Stimulated activated CD4-positive, alpha-beta T cell treated with anti-CD3 and anti-CD28 coated beads, Interleukin-1b, Interleukin-23, amount 100 ng/mL, for 1 hour (primary cell): ENCODE measurements around the gene ZBTB42.

Source experiments
- DNase-seq, 2 donors: peaks; one replicate each; pipeline ENCODE4 v3.0.0-alpha.2; 2020; ENCODE audit warnings: low read depth in 2 of 2

The ZBTB42 gene

DNA sequence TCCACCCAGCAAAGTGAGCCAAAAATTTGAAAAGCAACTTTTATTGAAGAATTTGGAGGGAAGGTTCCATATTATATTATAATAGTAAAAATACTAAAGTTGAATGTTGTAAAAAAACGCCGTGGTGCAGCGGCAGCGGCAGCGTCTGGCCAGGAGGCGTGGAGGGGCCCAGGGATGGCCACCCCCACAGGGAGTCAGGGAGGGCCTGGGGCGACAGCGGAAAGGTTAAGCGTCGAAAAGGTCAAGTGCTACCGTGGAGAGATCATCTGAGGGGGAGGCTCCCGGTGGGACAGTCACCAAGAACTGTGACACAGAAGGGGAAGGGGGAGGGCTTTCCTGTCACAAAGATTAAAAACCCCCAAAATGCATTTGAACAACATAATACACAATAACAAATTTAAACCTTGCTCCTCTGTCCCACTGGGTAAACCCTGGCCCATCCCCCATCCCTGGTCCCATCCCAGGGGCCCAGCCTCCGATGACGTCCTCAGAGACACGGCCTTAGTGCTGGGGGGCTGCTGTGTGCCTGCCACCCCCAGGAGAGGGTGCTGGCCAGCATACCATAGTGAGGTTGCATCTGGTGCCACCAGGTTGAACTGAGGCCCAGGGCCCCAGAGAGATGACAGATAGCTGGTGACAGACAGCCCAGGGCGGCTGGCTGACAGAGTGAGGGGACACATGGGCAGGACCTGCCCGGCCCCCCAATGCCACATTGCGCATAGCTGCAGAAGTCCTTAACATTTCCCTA is 31.4 kb upstream of the ZBTB42 start:
- no peak for DNase-seq

DNA sequence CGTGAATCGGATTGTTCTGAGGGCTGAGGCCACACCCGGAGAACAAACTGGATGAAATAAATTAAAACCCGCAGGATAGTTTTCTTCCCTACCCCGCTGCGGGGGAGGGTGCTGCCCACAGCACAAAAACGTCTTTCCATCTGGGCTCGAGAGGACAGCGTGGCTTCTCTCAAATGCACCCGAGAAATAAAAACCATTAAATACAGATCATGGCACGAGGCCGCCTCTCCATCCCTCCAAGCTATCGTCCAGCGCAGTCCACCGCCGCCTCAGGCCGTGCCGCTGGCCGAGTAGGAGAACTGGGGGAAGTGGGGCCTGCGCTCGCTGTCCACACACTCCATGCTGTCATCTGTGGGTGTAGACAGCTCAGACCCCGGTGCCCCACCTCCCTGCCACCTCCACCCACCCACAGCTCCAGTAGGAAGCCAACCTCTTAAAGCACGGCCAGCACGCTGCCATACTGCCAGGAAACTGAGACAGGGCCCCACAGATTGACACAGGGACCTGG is 30.8 kb upstream of the ZBTB42 start:
- no peak for DNase-seq

DNA sequence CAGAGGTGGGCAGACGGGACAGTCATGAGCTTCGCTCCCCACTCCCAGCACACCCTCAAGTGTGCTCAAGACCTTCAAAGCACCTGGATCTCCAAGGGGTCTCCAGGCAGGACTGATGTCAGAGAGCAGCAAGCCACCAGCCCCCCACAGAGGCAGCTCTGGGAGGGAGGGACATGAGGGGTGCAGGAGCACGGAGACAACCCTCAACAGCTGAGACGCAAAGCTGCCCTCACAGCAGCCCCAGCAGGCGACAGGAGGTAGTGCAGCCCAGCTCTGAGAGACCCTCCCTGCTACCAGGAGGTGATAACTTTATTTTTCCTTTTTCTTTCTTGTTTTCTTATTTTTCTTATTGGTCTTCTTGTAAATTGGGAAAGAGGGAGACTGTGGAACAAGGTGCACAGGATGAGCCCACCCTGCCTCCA is 30.0 kb upstream of the ZBTB42 start:
- DNase-seq = no peak

DNA sequence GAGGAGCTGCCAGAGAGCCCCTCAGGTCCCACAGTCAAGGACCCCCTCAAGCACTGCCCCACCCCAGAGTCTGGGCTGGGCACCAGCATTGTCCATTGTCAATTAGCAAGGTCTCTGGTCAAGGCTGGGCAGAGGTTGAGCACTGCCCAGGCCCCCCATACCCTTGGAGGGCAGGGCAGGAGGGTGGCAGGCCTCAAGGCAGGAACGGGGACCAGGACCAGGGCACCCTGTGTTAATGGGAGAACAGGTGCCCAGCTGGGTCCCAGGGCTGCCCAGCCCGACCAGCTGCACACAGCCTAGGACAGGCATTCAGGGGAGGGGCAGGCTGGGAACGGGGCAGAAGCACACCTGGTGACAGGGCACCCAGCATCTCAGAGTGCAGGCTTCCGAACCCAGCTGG is 29.5 kb upstream of the ZBTB42 start:
- no peak for DNase-seq

DNA sequence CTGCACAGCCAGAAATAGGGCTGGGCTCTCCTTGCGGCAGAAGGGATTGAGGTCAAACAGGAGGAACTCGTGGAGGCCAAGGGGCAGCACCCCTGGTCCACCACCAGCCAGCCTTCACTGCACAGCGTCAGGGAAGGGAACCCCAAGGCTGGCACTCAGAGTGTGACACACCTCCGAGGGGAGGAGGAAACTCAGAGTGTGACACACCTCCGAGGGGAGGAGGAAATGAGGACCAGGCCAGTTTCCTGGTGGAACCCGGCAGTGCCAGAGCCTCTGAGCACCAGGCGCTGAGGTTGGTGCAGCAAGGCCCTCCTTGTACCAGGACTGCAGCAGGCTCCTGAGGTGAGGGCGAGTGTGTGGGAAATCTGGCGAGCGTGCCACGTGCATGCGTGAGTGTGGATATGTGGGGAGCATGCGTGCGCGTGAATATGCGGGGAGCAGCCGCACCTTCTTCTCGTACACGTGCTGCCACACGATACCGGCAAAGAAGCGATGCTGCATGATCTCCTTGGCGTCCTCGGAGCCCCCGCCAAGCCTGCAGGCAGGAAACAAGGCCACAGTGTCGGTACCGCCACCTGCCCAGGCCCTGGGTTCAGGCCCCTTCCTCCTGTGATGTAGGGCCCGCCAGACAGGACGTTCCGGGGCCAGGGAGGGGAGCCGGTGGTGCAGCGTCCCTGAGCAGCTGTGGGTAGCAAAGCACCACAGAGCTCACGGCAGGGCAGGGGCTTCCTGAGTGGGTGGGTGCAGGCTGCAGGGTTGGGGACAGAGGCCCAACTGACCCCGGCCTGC is 28.8 kb upstream of the ZBTB42 start:
- DNase-seq = no peak

DNA sequence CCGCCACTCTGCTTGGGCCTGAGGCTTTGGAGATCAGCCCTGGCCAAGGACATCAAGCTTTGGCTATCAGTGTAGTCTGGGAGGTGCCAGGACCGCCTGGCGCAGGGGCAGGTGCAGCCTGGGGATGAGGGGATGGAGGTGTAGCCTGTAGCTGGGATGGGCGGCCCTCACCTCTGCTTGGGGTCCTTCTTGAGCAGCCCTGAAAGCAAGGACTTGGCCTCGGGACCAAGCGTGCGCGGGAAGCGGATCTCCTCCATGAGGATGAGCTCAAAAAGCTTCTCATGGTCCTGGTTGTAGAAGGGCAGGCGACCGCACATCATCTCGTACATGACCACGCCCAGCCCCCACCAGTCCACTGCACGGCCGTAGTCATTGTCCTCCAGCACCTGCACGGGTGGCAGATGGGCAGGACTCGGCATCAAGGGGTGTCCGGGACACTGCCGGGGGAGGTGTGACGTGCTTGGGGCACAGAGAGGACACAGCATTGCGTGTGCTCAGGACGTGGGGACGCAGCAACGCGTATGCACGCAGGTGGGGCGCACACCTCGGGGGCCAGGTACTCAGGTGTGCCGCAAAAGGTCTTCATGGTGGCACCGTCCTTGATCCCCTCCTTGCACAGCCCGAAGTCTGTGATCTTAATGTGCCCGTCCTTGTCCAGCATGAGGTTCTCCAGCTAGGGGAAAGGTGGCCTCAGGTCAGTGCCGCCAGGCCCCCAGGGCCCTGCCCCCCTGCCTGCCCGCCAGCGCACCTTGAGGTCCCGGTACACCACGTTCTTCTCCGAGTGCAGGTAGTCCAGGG is 28.0 kb upstream of the ZBTB42 start:
- no peak for DNase-seq

DNA sequence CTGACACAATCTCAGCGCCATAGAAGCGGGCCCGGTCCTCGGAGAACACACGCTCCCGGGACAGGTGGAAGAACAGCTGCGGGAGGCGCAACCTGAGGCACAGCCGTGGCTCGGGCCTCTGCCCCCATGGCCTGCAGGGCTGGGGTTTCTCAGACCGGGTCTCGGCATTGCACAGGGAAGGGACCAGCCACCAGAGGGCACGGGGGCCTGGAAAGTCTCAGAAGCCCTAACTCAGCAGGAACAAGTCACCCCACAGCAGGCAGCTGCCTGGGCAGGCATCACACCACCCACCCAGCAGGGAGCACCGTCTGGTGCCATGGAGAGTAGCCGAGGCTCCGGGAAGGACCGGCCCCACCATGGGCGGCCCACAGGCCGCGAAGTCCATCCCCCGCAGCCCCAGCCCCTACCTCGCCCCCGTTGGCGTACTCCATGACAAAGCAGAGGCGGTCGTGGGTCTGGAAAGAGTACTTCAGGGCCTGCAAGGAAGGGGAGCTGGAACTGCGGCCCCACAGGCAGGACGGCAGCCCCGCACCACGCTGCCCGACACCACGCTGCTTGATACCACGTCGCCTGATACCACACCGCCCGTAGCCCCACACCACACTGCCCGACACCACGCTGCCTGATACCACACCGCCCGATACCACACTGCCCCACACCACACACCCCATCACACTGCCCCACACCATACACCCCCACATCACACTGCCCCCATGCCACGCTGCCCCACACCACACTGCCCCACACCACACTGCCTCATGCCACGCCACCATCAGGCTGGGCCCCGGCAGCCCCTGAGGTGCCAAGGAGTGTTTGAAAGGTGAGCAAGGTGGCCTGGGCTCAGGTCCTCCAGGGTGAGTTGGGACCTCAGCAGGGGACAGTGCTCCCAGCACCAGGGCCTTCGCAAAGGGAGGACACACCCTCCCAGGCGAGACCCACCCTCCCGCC is 27.1 kb upstream of the ZBTB42 start:
- no peak for DNase-seq

DNA sequence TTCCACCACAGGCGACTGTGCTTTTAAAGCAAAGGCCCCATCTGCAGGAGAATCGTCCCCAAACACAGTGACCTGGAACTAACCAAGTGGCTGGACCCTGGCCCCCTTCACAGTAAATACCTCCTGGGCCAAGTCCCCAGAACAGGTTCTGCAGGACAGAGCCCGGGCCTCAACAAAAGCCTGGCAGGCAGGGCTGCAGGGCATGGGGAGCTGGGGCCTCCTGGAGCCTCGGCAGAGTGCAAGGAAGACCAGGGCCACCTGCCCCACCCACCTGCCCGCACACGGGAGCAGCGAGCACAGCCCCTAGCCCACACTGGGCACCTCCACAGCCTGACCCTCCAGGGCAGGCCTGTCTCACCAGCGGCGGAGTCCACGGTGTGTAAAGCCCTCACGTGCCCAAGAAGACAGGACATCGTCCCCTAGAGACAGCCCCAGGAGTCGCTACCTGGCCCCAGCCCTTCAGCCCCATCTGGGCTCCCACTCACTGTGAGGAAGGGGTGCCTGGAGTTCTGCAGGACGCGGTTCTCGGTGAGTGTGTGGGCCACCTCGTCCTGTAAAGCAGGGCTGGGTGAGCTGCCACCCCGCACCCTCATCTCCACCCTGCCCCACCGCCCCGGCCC is 26.3 kb upstream of the ZBTB42 start:
- no peak for DNase-seq

DNA sequence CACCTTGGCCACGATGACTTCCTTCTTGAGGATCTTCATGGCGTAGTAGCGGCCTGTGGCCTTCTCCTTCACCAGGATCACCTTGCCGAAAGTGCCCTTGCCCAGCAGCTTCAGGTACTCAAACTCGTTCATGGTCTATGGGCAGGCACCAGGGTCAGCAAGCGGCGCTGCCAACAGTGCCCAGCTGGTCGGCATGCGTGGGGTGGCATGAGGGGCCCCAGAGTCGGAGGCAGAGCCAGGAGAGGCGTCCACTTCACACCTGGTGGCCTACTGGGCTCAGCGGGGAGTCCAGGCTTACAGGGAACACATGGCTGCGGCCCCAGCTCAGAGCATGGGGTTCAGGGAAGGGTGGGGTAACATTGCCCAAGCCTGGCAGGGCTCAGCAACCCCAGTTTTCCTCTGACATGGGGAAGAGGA is 25.8 kb upstream of the ZBTB42 start:
- DNase-seq = no peak

DNA sequence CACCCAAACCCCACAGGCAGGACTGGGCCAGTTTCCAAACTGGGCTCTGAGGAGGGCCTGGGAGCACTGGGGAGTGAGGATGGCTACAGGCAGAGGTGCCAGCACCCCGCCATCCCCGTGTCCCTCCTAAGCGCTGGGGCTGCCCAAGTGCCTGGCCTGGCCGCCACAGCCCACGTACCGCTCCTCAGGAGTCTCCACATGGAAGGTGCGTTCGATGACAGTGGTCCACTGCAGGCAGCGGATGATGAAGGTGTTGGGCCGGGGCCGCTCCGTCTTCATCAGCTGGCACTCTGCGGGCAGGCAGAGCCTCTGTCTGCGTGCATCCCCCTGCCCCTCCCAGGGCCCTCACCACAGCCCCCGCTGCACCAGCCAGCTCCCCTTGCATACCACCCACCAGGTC is 24.4 kb upstream of the ZBTB42 start:
- DNase-seq = no peak

DNA sequence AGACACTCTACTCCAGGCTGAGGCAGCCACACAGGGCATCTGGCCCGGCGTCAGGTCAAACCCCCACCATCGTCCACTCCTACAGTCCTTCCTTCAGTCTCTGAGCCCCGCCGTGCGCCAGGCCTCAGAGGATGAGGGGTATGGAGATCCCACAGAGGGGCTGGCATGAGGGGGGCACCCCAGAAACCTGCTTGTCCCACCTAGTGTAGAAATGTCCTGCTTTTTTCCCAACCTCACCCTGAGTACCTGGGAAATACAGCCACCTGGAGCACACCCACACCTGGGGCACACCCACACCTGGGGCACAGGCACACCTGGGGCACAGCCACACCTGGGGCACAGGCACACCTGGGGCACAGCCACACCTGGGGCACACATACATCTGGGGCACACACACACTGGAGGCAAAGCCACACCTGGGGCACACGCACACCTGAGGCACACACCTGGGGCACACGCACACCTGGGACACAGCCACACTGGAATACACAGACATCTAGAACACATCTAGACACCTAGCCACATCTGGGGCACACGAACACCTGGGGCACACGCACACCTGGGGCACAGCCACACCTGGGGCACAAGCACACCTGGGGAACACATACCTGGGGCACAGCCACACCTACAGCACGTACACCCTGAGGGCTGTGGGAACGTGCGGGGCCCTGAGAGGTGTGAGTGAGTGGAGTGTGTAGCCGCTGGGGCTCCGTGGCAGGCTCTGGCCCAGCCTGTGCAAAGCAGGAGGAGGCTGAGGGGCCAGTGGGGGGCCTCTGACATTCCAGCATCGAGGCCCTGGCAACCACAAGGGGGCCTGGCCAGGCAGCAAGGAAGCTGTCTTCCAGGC is 23.7 kb upstream of the ZBTB42 start:
- no peak for DNase-seq

DNA sequence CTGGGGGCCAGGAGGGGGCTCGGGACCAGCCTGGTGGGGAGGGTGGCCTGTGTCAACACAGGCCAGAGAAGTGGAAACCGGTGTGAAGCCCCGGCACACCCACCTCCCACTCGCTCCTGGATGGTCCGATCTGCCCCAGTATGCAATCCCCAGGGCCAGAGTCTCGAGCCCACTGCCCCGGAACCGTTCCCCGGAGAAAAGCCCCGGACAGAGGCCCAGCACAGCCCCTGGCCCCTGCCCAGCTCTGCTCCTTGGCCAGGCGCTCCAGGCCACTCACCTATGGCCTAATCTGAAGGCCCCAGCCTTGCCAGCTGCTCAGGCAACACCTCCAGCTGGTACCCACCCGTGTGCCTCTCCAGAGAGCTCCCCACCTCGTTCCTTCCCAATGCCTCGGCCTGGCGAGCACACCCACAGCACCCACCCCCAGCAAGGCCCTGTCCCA is 23.1 kb upstream of the ZBTB42 start:
- DNase-seq = no peak

DNA sequence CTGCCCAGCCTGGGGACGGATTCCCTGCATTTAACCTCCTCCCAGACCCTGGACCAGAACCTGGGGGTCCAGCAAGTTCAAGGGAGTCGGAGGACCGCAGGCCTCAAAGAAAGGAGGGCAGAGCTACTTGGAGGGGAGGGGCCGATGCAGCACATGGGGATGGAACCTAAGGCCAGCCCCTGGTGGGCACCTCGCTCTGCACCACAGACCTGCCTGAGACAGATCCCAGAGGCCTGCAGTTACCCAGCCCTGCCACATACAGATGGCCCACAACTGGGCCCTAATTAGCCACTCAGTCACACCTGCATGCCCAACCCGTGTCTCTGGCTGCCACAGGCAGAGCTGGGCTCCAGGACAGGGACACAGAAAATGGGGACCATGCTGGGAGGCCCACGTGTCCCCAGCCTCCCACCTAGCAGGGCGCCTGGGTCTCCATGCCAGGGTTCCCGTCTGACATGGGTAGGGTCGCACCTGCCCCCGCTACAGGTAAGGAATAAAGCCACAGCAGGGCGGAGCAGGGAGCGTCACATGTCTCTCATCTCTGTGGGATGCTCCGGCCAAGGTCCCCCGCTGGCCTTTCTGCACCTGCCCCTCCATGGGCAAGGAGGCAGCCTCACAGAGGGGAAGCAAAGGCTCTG is 22.1 kb upstream of the ZBTB42 start:
- DNase-seq = no peak

DNA sequence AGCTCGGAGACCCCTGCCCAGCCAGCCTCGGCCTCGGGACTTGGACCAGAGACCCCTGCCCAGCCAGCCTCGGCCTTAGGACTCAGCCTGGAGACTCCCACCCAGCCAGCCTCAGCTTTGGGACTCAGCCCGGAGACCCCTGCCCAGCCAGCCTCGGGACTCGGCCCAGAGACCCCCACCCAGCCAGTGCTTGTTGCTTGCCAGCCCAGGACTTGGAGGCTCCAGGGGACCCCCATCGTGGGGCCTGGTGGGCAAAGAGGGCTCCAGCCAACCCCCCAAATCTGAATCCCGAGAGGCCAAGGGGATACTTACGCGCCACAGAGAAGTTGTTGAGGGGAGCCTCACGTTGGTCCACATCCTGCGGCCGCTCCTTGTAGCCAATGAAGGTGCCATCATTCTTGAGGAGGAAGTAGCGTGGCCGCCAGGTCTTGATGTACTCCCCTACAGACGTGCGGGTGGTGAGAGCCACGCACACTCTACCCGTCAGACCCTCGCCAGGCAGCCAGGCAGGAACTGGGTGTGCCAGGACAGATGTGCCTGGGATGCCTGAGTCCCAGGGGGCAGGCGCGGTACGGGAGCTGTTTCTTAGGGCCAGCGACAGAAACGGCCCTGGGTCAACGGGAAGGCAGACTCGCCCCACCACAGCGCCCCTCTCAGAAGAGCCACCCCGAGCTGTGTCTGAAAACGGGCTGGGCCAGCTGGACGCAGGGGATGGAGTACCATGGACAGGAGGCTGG is 21.0 kb upstream of the ZBTB42 start:
- DNase-seq = no peak

DNA sequence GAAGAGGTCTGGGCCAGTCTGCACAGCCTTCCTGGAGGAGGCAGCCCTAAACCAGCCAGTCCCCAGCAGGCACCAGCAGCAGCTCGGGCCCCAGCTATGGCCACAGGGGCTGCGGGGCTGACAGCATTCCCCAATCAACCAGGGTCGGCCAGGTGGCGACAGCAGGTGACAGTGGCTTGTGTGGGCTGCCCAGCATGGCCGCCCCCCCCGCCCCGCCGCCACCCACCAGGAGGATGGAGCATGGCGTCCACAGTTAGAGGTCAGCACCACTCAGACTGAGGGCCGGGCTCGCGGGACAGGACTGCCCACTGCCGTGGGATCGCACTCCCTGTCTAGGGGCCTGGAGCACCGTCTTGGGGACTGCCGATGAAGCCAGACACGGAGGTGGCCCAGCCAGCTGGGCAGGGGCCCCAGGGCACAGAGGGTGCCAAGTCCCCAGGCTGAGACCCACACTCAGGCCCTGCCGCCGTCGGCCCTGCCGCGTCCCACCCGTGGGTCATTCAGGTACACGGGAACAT is 20.3 kb upstream of the ZBTB42 start:
- DNase-seq = no peak

DNA sequence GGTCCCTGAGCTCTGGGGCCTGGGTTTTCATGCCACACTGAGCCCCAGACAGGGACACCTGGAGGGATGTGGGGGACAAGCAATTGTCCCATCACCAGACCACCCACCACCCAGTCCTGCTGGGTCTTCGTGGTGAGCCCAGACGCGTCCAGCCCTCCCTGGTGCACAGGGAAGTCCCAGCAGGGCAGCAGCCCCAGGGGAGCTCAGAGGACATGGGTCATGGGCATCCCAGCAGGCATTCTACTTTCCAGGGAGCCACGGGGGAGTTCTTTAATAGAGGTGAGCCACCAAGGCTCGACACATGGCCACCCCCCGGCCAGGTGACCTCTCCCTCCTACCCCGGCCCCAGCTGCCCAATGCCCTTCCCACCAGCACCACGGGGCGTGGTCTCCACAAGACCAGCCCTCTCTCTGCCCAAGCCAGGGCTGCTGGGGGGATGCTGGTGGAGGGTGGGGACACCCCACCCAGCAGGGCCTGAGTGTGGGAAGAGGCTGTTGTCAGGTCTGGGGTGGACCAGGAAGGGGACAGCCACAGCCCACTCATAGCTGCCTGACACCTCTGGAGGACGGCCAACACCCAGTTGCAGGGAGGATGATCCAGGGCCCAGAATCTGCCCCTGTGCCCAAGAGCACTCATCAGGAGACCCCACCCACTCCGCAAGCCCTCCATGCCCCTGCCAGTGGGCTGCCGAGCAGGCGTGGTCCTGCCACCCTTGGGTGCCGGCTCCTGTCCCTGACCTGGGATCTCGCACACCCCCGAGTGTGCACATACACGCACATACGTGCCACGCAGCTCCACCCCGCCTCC is 19.4 kb upstream of the ZBTB42 start:
- no peak for DNase-seq

DNA sequence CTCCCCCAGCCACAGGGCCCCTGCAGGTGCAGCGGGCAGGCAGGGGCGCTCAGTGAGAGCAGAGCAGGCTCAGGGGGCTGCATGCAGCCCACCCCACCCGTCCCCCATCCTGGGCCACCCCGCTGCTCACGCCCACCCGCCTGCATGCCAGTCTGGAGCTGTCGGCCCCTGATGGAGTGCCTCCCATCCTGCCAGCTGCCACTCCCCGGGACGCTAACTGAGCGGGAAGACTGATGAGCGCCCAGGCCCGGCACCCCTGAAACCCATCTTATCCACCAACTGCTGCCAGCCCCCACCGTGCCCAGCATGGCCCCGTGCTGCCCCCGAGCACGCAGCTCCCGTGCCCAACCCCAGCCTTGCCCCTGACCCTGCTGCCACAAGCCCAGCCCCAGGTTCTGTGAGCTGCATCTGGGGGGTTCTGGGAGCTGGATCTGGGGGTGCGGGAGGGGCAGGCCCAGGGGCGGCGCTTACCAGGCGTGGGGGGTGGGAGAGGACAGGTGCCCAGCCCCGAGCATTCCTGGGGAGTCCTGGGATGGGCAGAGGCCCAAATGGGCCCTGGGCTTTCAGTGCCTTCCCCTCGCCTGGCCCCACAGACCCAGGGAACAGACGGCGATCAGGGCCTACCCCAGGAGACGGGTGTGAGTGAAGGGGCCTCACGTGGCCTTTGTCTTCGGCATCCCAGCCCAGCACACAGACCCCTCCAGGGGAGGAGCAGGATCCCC is 18.7 kb upstream of the ZBTB42 start:
- no peak for DNase-seq
